ENCODE measurements around the gene WDR33.

WDR33 gene

DNA sequence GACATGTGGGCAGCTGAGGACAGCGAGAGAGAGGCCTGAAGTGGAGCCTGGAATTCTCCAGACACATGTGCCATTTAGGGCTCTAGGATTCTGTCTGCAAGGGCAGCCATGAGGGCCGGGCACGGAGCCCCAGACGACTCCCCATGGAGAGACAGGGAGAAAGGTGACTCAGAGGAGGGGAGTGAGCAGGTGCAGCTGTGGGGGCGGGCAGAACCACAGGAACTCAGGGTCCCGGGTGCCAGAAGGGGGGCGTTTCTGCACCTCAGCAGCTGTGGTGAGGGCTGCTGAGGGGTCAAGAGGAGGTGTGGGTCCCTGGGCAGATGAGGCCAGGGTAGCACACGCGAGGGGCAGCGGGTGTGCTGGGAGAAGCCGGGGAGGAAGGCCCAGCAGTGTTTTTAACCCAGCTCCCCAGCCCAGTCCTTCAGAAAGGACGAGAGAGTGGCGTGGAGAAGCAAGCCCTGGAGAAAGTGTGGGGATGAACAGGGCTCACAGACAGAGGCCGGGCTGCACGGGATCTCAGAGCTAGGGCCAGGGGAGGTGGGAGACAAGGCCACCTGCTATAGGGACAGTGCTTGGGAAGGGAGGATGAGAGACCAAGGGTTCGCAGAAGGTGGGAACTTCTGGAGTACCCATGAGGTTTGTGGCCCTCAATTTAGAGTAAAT lies 157.4 kb downstream of the WDR33 start:
- H3K9me2 ChIP-seq (ENCODE audit: low read depth, low read length): no peaks in the 10 kb centered on the region
- no peaks in the 10 kb centered on the region for H4K20me1 ChIP-seq (ENCODE audit: insufficient read depth, low read length)
- no peak overlapping the region for H3K9ac ChIP-seq (ENCODE audit: low read length)
- 0 out of 2 replicates have a peak, but pooled peaks cover 5% of the 10 kb centered on the region for H3K27me3 ChIP-seq (ENCODE audit: insufficient read depth, low read length)
- H3K4me1 ChIP-seq (ENCODE audit: insufficient read depth, low read length, severe bottlenecking): no peaks in the 10 kb centered on the region
- no peaks in the 10 kb centered on the region for H3K9me3 ChIP-seq (ENCODE audit: low read length)
- no peak overlapping the region for H3K4me3 ChIP-seq (ENCODE audit: low read depth, low read length, poor library complexity, severe bottlenecking)
- TF ChIP-seq EZH2 (IDR thresholded peaks at IDR 0.05; ENCODE audit: borderline replicate concordance, low read length): no peak
- TF ChIP-seq, protein P1, sequence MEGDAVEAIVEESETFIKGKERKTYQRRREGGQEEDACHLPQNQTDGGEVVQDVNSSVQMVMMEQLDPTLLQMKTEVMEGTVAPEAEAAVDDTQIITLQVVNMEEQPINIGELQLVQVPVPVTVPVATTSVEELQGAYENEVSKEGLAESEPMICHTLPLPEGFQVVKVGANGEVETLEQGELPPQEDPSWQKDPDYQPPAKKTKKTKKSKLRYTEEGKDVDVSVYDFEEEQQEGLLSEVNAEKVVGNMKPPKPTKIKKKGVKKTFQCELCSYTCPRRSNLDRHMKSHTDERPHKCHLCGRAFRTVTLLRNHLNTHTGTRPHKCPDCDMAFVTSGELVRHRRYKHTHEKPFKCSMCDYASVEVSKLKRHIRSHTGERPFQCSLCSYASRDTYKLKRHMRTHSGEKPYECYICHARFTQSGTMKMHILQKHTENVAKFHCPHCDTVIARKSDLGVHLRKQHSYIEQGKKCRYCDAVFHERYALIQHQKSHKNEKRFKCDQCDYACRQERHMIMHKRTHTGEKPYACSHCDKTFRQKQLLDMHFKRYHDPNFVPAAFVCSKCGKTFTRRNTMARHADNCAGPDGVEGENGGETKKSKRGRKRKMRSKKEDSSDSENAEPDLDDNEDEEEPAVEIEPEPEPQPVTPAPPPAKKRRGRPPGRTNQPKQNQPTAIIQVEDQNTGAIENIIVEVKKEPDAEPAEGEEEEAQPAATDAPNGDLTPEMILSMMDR (IDR thresholded peaks at IDR 0.05; ENCODE audit: low read length): no peak
- H2AFZ ChIP-seq (ENCODE audit: low read length): no peak overlapping the region
- no peak overlapping the region for H3K27ac ChIP-seq (ENCODE audit: low read depth, low read length, poor library complexity, severe bottlenecking)
- no peaks in the 10 kb centered on the region for H3K79me2 ChIP-seq (ENCODE audit: insufficient read depth, low read length)
- H3K4me2 ChIP-seq (ENCODE audit: low read length): no peak overlapping the region
- H3K36me3 ChIP-seq (ENCODE audit: insufficient read depth, low read length): no peaks in the 10 kb centered on the region
- H3F3A ChIP-seq (ENCODE audit: insufficient read depth, low read length): no peaks in the 10 kb centered on the region

DNA sequence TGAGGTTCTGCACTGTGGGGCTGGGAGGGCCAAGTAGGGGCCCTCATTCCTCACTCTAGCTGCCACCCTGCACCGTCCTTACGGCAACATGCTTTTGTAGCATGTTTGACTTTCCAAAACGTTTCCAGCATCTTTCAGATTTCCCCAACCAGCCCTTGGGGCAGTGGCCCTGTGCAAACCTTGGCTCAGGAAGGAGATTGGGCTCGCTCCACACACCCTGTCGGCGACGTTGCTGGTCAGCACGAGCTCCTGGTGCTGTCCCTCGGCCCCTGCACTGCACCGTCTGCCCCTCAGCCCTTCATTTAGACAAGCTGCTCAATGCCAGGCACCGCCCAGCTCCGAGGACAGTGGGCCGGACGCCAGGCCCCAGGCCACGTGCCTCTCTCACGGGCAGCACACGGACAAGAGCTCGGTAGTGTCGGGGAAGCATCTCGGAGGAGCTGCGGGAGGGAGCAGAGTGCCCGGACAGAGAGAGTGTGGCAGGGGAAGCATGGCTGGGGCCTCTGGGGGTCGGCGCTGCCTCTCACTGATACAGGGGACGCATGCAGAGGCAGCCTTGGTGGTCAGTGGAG lies 158.1 kb downstream of the WDR33 start:
- Histone ChIP-seq H3K36me3 (ENCODE audit: insufficient read depth, low read length) (no peaks in the 10 kb centered on the region), H3K9ac (ENCODE audit: low read length) (no peak overlapping the region), H3K79me2 (ENCODE audit: insufficient read depth, low read length) (no peaks in the 10 kb centered on the region), H3K9me2 (ENCODE audit: low read depth, low read length) (no peaks in the 10 kb centered on the region), H3K27me3 (ENCODE audit: insufficient read depth, low read length) (0 out of 2 replicates have a peak, but pooled peaks cover 5% of the 10 kb centered on the region), H3F3A (ENCODE audit: insufficient read depth, low read length) (no peaks in the 10 kb centered on the region), H3K4me3 (ENCODE audit: low read depth, low read length, poor library complexity, severe bottlenecking) (no peak overlapping the region), H3K9me3 (ENCODE audit: low read length) (no peaks in the 10 kb centered on the region), H4K20me1 (ENCODE audit: insufficient read depth, low read length) (no peaks in the 10 kb centered on the region), H2AFZ (ENCODE audit: low read length) (no peak overlapping the region), H3K4me2 (ENCODE audit: low read length) (no peak overlapping the region), H3K27ac (ENCODE audit: low read depth, low read length, poor library complexity, severe bottlenecking) (no peak overlapping the region), H3K4me1 (ENCODE audit: insufficient read depth, low read length, severe bottlenecking) (no peaks in the 10 kb centered on the region)
- TF ChIP-seq, protein P1 (IDR thresholded peaks at IDR 0.05; ENCODE audit: low read length): no peak
- TF ChIP-seq EZH2 (IDR thresholded peaks at IDR 0.05; ENCODE audit: borderline replicate concordance, low read length): no peak

DNA sequence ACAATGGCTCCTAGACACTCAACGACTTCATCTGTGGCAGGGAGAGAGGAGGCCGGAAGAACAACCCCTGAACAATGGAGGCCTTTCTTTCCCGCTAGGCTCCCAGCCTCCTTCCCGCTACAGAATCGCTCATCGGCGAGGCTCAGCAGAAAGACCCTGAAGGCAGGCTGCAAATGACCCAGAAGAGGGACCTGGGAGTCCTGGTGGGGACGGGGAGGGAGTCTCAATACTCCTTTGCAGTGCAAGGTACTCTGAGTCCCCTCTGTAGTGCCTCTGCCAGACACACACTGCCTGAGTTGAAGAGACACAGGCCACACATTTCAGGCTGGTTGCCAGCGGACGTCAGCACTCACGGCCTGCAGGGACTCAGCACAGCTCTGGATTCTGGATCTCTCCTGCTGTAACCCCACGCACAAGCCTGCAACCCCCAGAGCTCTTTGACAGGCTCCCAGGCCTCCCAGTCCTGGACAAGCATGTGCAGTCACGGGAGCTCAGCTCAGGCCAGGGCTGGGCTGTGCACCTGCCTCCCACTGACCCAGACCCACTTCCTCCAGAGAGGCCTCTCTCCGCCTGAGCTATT lies 158.9 kb downstream of the WDR33 start:
- no peaks in the 10 kb centered on the region for H3K79me2 ChIP-seq (ENCODE audit: insufficient read depth, low read length)
- H3K4me3 ChIP-seq (ENCODE audit: low read depth, low read length, poor library complexity, severe bottlenecking): no peak overlapping the region
- no peak for TF ChIP-seq EZH2 (IDR thresholded peaks at IDR 0.05; ENCODE audit: borderline replicate concordance, low read length)
- TF ChIP-seq, protein P1 (IDR thresholded peaks at IDR 0.05; ENCODE audit: low read length): no peak
- H3K27me3 ChIP-seq (ENCODE audit: insufficient read depth, low read length): 0 out of 2 replicates have a peak, but pooled peaks cover 5% of the 10 kb centered on the region
- no peak overlapping the region for H3K9ac ChIP-seq (ENCODE audit: low read length)
- H3K9me2 ChIP-seq (ENCODE audit: low read depth, low read length): no peaks in the 10 kb centered on the region
- no peaks in the 10 kb centered on the region for H3K4me1 ChIP-seq (ENCODE audit: insufficient read depth, low read length, severe bottlenecking)
- H3K27ac ChIP-seq (ENCODE audit: low read depth, low read length, poor library complexity, severe bottlenecking): no peak overlapping the region
- no peaks in the 10 kb centered on the region for H3K9me3 ChIP-seq (ENCODE audit: low read length)
- no peak overlapping the region for H3K4me2 ChIP-seq (ENCODE audit: low read length)
- H4K20me1 ChIP-seq (ENCODE audit: insufficient read depth, low read length): no peaks in the 10 kb centered on the region
- no peaks in the 10 kb centered on the region for H3F3A ChIP-seq (ENCODE audit: insufficient read depth, low read length)
- H2AFZ ChIP-seq (ENCODE audit: low read length): no peak overlapping the region
- no peaks in the 10 kb centered on the region for H3K36me3 ChIP-seq (ENCODE audit: insufficient read depth, low read length)

All from OCI-LY1 (cell line).